A204.1 (cell line): ENCODE data around the gene CCDC88C.

Experiments used
- FAIRE-seq: peaks from 2 replicates; lab custom pipeline; 2012; peaks lifted over from hg19 to GRCh38; lab: Jason Lieb, UNC

The CCDC88C gene

DNA sequence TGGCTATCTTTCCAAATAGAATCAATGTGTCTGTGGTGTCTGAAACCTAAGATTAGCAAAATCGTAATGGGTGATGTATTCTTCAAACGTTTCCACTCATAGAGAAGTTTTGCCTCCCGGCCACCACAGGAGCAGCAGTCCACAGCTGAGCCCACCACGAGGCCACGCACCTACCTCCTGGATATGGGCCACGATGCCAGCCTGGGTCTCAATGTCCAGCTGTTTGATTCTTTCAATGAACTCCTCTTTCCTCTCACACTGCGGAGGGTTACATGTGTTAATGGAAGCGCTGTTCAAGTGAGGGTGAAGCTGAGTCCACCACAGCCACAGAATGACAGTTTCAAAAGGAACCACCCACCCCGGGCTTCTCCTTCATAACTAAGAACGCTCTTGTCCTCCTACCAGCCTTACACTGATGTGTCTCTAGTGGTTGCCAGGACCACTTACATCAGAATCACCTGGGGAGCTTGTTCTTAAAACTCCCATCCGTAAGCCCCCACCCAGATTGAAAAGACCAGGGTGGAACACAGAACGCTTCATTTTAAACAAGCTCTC, 75.3 kb downstream of the CCDC88C start:
- no peak for FAIRE-seq

DNA sequence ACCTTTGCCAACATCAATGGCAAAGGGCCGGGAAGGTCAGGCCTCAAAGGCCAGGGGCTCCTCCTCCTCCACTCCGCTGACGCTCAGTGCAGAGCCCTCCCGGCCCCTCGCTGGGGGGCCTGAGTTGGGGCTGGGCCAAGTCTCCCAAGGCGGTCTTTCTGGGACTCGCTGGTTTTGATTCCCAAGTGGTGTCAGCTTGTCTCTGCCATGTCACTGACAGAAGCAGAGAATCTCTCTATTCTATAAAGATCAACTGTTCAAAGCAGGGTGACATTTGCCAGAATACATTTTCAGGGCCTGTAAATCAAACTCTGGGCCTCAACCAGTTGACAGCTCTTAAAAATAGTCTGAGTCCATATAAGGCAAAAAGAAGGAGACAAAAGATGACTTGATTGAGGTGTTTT, 75.9 kb downstream of the CCDC88C start:
- FAIRE-seq, result no peak

DNA sequence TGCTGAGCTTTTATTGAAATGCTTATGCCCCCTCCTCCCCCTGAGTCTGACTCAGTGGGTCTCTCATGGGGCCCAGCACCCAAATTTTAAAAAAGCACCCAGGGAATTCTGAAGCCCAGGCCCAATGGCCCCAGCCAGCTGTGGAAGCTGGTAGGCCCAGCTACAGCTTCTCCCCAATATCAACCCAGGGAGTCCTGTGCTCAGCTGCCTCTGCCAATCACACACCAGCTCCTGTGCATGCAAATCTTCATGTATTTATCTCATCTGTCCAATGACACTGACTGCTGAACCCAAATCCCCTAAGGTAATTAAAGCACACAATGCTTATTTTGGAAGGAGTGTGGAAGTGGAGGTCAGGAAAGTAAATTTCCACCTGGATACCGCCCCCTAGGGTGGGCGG, 76.3 kb downstream of the CCDC88C start:
- no peak for FAIRE-seq

DNA sequence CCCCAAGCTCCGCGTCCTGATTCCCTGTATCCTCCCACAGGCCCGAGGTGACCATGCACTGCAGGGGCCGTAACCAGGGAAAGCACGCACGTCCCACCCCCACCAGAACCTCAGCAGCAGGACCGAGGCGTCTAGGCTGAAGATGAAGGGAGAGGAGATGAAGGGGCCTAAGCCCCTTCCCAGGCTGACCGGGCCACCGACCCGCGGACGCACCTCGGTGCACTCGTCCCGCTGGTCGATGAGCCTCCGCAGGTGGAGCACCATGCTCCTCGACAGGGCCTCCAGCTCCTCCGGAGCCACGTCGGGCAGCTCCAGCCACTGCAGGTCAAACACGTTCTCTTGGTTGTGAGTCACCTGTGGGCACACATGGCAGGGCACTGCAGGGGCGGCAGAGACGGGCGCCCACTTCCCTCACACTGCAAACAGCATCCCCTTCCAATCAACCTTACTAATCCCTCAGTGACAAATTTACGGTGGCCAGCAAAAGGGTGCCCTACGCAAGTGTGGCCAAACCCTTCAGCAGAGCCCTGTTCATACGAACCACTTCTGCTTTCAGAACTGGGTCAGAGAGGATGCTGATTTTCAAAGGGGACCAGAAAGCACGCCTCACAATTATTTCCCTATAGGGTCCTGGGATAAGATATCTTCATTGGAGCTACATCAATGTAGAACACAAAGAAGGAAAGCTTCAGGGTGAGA, 77.8 kb downstream of the CCDC88C start:
- no peak for FAIRE-seq

DNA sequence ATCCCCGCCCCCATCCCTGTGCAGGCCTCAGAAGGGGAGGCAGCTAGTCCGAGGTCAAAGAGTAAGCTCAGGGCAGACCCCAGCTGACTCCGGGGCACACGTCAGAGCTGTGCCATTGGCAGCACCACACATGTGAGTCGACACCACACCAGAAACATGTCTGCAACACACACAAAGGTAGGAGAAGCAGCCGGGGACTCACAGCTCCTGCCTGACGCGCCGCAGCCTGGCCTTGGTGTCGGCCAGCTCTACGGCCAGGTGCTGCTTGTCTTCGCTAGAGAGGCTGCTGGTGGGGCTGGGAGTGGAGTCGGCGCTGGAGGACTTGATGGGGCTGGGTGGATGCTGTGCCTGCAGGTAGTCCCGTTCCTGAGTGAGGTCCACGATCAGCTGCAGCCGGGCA, 78.5 kb downstream of the CCDC88C start:
- FAIRE-seq, result no peak

DNA sequence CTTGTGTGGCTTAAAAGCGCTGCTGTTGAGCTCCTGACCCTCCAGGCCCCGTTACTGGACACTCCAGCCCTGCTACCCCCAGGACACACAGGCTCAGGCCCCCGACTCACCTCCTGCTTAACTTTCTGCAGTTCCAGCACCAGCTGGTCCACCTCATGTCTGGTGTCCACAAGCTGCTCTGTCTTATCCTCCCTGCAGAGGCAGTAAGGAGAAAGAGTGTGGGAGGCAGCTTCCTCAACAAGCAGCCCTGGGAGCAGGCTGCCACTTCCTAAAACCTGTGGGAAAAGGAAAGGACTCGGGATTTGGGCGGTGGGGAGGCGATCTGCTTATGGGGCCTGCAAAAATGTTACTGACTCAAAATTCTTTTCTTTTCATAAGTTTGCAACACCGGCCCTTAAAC, 79.2 kb downstream of the CCDC88C start:
- FAIRE-seq, result no peak

DNA sequence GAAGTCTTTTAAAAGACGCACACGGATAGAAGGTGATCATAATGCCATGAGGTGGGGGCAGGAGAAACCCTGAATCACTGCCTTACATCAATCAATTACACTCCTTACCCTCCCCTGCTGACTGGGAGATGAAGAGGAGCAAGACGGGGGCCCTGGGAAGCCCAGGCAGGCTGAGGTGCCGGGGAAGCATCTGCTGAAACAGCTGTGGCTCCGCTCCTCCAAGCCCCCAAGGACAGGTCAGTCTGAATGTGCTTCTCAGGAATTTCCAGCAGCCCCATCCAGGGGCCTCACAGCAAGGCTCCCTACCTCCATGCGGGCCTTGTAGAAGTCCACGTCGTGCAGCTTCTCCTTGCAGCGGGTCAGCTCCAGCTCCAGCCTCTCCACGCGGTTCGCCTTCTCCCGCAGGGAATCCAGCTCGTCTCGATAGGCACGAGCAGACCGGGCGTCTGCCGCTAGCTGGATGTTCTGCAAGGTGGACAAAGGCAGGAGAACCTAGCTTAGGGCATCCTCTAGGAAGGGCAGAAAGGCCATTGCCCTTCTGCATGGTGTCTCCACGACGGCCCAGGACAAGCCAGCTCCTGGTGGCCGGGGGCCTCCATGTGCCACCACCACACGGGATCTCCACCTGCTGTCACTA, 79.8 kb downstream of the CCDC88C start:
- no peak for FAIRE-seq

DNA sequence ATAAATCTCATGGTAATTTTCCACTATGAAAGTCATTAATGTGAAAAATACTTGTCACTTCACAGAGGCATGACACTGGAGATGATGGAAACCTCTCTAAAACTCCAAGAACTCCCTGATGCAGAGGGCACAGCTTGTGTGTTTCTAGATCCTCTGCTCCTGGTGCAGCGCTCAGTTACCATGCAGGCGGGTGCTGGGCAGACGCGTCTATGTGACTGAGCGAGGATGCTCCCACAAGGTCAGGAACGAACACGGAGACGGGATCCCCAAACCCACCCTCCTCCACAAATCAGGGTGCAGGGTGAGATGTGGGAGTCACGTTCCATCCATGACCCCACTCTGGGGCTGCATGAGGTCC, 81.5 kb downstream of the CCDC88C start:
- no peak for FAIRE-seq

DNA sequence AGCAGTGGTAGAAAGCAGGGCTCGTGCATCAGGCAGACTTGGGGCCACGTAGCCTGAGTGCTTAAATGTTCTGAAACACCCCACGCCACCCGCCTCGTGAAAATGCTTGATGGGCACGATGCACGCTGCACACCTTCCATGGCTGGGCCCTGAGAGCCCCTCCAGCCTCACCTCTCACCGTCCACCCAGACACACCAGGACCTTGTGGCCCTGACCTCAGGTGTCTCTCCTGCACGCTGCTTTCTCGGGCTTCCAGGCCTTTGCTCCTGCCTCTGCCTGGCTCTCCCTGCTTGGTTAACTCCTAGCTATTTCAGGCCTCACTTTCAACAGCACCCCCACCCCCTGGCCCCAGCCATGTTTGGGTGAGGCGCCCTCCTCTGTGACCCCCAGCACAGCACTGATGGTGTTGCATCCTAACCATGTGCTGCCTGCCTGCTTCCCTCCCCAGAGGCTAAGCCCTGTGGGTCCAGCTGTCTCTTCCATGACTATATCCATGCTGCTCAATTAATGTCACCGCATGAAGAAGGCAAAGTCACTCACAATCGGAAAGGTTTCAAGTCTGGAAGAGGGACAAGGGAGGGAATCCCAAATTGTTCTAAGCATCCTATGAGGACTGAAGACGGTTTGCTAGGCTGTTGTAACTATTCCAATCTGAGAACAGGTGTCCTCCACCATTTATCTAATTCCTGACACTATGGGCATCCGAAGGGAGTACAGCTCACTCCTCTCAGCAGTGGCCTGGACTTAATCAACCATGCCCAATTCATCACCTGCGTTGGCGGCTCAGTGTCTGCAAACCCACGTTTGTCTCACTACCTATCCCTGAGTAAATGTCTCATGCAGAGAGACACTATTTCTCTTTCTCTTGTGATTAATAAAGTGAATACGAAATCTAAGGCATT, 82.2 kb downstream of the CCDC88C start:
- no peak for FAIRE-seq

DNA sequence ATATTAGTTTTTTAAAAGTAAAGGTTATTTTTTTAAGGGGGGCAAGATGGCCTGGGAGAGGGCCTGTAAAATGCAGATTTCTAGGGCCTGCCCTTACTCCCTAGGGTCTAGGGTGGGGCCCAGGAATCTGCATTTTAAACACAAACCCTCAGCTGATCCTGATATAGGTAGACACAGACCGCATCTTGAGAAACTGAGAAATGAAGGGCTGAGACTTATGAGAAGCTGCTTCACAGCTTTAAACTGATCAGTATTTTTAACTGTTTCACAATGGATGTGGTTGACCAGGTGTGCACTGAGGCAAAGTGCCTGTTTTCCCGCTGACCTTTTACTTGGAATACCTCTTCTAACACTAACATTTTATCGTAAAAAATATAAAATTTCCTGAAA, 84.0 kb downstream of the CCDC88C start:
- no peak for FAIRE-seq

DNA sequence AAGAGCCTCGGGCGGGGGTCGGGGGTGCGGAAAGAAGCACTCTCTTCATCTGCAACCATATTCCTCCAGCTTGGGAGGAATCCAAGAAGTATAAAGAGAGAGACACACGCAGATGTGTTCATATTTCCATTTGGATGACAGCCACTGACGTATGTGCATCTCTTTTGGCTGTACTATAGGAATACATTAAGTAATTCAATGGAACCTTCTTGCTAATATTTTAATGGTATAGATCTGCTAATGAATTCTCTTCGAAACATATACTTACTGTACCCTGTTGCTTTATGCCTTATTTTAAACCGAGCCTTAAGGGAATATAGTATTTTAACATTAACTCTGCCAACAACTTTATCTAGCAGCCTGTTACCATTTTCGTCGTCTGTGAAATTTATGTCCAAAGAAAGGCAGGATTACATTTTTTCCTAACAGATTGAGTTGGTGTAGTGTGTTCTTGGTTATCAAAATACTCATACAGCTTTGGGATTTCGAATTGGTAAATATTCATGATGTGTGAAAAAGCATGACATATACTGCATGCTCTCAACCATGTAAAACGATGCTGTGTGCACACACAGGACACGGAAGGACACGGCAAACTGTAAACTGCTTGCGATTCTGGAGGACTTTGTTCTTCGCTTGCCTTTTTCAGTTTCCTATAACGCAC, 84.5 kb downstream of the CCDC88C start:
- no peak for FAIRE-seq

DNA sequence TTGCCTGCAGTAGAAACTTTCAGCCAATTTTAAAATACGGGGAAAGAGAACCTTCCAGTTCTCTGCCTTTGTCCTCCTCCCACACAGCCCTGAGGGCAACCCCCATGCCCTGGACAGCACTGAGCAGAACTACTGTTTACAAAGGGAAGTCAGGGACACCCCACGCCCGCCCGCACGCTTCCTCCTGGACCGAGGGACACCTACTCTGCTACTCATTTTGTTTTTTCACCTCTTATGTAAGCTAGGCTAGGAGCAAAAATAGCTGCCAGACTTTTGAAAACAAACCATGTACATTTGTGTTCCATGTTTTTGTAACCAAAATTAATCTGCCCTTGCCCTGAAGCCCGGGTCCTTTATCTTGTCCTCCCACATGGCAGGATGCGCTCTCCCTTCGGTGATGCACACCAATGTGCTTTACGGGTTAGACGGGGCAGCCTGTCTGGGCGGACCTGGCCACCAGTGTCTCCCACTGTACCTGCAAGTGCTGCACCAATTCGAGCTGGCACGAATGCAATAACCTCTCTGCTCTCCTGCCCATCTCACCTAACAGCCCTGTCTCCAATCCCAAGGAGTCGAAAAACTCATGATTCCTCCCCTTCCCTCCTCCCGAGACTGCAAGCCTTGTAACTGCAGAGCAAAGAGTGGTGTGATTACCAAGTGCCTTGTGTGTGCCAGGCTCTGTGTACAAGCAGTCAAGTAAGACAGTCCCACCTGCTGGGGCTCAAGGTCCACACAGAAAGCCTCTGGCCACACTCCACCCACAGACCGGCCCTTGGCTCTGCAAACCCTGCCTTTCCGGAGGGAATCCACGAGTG, 85.2 kb downstream of the CCDC88C start:
- no peak for FAIRE-seq

DNA sequence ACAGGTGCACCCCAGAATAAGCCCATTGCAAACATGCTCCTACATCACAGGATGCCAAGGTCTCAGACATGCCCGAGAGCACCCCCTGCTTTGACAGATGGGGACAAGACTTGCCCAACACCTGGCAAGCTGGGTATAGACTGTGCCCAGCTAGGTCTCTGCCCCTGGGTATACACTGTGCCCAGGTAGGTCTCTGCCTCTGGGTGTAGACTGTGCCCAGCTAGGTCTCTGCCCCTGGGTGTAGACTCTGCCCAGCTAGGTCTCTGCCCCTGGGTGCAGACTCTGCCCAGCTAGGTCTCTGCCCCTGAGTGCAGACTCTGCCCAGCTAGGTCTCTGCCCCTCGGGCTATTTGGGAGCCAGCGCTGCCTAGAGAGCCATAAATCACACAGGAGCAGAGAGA, 85.9 kb downstream of the CCDC88C start:
- no peak for FAIRE-seq

DNA sequence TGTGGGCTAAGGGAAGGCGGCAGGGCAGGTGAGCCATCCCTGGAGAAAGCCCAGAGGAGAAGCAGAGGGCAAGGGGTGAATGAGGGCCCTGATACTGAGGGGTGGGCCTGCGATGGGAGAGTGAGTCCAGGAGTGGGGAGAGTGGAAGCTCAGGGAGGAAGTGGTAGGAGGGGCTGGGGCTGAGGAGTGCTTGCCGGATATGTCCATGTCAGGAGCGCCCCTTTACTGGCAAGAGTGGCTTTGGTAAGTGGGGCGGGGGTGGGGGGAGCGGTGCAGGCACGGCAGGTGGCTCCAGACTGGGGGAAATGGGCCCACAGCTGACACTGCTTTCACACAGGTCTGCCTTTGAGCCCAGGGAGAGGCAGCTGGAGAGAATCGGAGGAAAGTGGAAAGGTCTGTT, 86.8 kb downstream of the CCDC88C start:
- no peak for FAIRE-seq

DNA sequence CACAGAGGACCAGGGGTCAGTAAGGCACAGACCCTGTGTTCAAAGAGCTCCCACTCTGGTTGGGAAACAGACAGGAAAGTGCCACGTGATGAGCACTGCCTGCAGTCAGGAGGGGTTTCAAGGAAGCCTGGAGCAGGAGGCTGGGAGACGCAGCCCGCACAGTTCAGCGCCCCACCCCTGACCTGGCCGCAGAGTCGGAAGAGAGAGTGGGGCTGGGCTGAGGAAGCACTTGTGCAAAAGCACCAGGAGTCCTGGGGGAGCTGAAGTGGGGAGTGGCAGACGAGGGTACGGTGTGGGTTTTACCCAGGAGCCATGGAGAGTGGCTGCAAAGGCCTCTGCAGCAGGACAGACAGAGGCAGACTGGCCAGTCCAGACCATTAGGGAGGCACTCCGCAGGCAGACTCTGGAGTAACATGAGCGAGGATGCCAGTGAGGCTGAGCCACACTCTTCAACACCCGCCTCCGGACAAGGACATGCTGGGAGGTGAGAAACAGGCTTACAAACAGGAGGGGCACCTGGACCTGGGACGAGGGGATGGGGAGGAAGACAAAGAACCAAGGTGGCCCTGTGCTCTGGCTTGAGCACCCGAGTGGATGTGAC, 87.4 kb downstream of the CCDC88C start:
- FAIRE-seq, result no peak

DNA sequence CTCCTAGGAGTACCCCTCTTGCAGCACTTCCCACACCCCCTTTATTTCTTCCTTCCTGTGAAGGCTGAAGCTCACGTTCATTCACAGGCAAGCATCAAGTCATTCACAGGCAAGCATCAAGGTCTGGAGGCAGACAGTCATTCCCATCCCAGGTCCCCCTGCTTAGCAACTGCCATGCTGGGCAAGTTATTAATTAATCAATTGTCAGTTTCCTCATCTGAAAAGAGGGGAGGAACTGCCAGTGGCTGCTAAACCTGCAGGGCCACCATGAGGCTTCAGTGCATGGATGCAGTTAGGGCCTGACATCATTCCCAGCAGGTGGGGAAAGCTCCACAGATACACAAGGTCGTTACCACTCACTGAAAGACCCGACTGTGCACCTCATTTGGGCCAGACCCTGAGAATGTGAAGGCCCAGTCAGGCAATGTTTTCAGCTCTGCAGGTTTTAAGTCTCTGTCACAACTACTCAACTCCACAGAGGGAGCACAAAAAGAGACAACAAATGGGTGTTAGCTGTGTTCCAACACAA, 88.1 kb downstream of the CCDC88C start:
- FAIRE-seq, result no peak

DNA sequence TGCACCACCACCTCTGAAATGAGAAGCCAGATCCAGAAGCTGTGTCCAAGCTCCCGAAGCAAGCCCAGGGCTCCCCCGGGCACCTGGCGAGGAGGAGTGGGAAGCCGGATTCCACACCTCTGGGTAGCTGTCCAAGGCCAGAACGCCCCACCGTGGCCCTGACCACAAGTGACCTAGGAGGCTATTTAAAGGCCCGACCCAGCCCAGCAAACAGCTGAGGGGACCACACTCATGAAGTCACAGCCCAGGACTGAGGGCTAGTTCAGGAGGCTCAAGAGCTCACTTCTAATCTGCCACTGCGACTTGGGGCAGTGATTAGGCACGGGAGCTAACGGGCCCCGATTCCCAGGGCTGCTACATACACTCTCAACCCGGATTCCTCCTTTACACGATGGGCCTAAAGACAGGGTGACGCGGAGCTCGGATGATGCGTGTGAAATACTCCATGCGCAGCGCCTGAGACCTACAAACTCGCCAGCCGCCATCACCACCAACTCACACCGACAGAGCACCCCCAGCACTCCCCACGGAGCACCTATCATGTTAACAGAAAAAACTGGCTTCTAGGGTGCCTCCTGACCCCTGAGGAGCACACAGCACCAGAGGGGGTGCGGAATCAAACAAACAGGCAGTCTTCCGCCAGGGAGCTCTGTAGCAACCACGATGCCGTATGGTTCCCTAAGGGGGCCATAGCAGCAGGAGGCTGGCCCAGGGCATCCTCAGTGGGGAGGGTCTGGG, 89.1 kb downstream of the CCDC88C start:
- FAIRE-seq, result no peak

DNA sequence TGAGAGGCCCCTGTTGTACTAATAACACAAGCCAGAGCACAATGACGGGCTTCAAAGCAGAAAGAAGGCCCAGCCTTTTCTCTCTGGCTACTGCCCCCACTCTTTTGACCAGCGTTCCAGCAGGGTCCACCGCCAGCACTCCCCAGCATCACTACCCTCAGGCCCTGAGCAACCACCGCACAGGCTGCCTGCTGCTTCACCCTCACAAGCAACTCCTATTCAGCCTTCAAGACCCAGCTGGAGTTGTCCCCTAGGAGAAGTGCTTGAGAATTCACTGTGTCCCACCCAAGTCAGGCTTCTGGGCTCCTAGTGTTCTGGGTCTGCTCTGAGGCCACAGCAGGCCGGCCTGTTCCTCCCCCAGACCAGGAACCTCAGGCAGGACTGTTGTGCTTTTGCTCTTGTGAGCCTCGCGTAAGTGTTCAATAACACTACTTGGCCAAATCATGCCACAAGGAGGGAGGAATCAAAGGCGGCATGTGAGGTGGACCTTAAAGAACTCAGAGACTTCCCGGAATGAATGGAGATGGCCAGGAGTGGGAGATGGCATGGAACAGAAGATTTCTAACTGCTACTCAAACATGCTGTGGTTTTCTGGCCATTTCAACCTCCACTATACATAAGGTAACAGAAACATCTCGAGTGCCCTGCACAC, 89.8 kb downstream of the CCDC88C start:
- no peak for FAIRE-seq

DNA sequence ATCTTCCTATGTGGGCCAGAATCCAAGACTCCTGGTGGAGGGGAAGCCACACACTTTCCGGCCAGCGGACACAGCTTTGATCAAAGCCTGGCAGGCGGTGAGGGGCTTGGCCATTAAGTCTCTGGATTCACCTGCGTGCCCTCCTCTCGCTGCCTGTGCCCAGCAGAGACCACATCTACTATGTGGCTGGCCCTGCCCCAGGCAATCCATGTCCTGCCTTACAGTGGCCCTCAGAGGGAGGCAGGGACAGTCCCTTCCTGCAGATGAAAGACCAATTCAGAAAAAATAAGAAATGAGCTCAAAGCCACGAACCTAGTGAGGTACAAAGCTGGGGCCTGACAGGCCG, 90.4 kb downstream of the CCDC88C start:
- no peak for FAIRE-seq
